A673 (cell line): ENCODE measurements around the gene MIEF1. TPM values are rescaled to one million over a fixed set of nuclear protein-coding genes. Genes with fewer than 3 reads are reported as not detected.

Experiments used
- BruUV-seq: library from RNA; stranded (reverse); fragments of 400-500 nt; replicated peaks from 2 replicates; lab custom pipeline; 2021; lab: Mats Ljungman, UMichigan
- CTCF ChIA-PET: fragments of 300-600 bp; sonication (Branson Sonifier 250); formaldehyde crosslinking; loops from one replicate; lab custom pipeline; 2022; ENCODE audit warnings: antibody characterized with exemption; lab: Charles Lee
- POLR2A ChIA-PET: fragments of 300-600 bp; sonication (Branson Sonifier 250); formaldehyde crosslinking; loops from one replicate; lab custom pipeline; 2022; ENCODE audit warnings: antibody characterized with exemption; ENCODE audit not compliant: low non-redundant PET; lab: Charles Lee
- DNase-seq: peaks from one replicate; pipeline ENCODE4 v3.0.0-alpha.2; 2015; ENCODE audit warnings: low spot score
- H3K27ac ChIP-seq: fragments of 200-600 bp; sonication (generic); 2 replicates; pipeline ENCODE4 v1.5.1; 2016; ENCODE audit warnings: mixed run types, low read depth, mild to moderate bottlenecking, mixed read lengths, antibody characterized with exemption, low read length; ENCODE audit not compliant: poor library complexity, severe bottlenecking
- H3K27me3 ChIP-seq: fragments of 200-600 bp; sonication (generic); replicated peaks from 2 replicates; pipeline ENCODE4 v1.6.1; 2017; ENCODE audit warnings: mixed run types, low read depth, mild to moderate bottlenecking, mixed read lengths, antibody characterized with exemption, low read length; ENCODE audit not compliant: insufficient read depth, poor library complexity
- H3K36me3 ChIP-seq: fragments of 200-600 bp; sonication (generic); 2 replicates; pipeline ENCODE4 v1.6.1; 2016; ENCODE audit warnings: mixed run types, mild to moderate bottlenecking, mixed read lengths, antibody characterized with exemption, low read length; ENCODE audit not compliant: insufficient read depth, poor library complexity, severe bottlenecking
- H3K4me1 ChIP-seq: fragments of 200-600 bp; sonication (generic); 2 replicates; pipeline ENCODE4 v1.6.1; 2017; ENCODE audit warnings: mixed run types, mild to moderate bottlenecking, mixed read lengths, antibody characterized with exemption, low read length; ENCODE audit not compliant: insufficient read depth, poor library complexity, severe bottlenecking
- H3K4me3 ChIP-seq: fragments of 200-600 bp; sonication (generic); 2 replicates; pipeline ENCODE4 v1.5.1; 2016; ENCODE audit warnings: low read depth, mixed run types, mild to moderate bottlenecking, mixed read lengths, low read length; ENCODE audit not compliant: poor library complexity, severe bottlenecking
- H3K9me3 ChIP-seq: fragments of 200-600 bp; sonication (generic); 2 replicates; pipeline ENCODE4 v1.6.1; 2016; ENCODE audit warnings: mixed run types, low read depth, mild to moderate bottlenecking, mixed read lengths, antibody characterized with exemption, low read length; ENCODE audit not compliant: poor library complexity, severe bottlenecking
- CTCF ChIP-seq: fragments of 300-800, 200-600 bp; sonication (generic); conservative IDR thresholded peaks from 2 replicates; pipeline ENCODE4 v1.5.1; 2017; ENCODE audit warnings: low read depth, mild to moderate bottlenecking, antibody characterized with exemption, low read length, moderate library complexity, mixed read lengths
- EZH2 ChIP-seq: fragments of 200-600 bp; sonication (generic); IDR thresholded peaks from 2 replicates; pipeline ENCODE4 v1.6.1; 2017; ENCODE audit warnings: borderline replicate concordance, low read depth, mild to moderate bottlenecking, mixed read lengths, antibody characterized with exemption, low read length; ENCODE audit not compliant: poor library complexity, severe bottlenecking
- intact Hi-C: fragments of 100-400 bp; cut with micrococcal nuclease; formaldehyde crosslinking; loops from one replicate; pipeline ENCODE4 v1.10.0; 2022; ENCODE audit not compliant: unreplicated experiment
- total RNA-seq: library from RNA; stranded (reverse); gene quantifications from 2 replicates; pipeline ENCODE4 v1.2.3, GENCODE V29; 2021

Gene MIEF1
- total RNA-seq, 1 experiment from 2014 or later, result 55.1 TPM

GRCh38 chr22:39457198-39457555 lies 44.9 kb upstream of the MIEF1 start:
- Histone ChIP-seq H3K27me3 (no peaks in the 10 kb centered on the region), H3K36me3 (no peaks in the 10 kb centered on the region), H3K4me1 (peaks cover 13% of the 10 kb centered on the region), H3K27ac (no peak overlapping the region), H3K9me3 (no peaks in the 10 kb centered on the region), H3K4me3 (peak overlapping the region; percentile 71)
- no TSS peak for BruUV-seq
- intact Hi-C loops, result no loop called here
- ChIA-PET POLR2A (no interaction called here), CTCF (interaction anchor here (0.5 kb wide), 1 partner anchor 55 kb away, joined by 7 read pairs; no protein-coding TSS in a partner anchor)
- TF ChIP-seq EZH2 (no peak), CTCF (no peak)
- DNase-seq, result no peak

GRCh38 chr22:39457556-39458443 lies 44.3 kb upstream of the MIEF1 start:
- TF ChIP-seq CTCF (no peak), EZH2 (no peak)
- H3K4me3 ChIP-seq, result peak overlapping the region; percentile 71
- no peaks in the 10 kb centered on the region for H3K36me3 ChIP-seq
- no peak for DNase-seq
- no peaks in the 10 kb centered on the region for H3K9me3 ChIP-seq
- no TSS peak for BruUV-seq
- H3K4me1 ChIP-seq, result peaks cover 7% of the 10 kb centered on the region
- H3K27me3 ChIP-seq, result no peaks in the 10 kb centered on the region
- intact Hi-C loops, result no loop called here
- POLR2A ChIA-PET, result no interaction called here
- H3K27ac ChIP-seq, result peak overlapping the region; percentile 65
- CTCF ChIA-PET, result interaction anchor here (0.5 to 0.9 kb wide), 2 partner anchors 55 to 71 kb away, joined by 3 to 7 read pairs; no protein-coding TSS in a partner anchor

GRCh38 chr22:39458444-39459083 lies 43.5 kb upstream of the MIEF1 start:
- ChIA-PET CTCF (interaction anchor here (0.9 kb wide), 1 partner anchor 70 kb away, joined by 3 read pairs; no protein-coding TSS in a partner anchor), POLR2A (no interaction called here)
- BruUV-seq, result no TSS peak
- no peaks in the 10 kb centered on the region for H3K27me3 ChIP-seq
- no peak for TF ChIP-seq CTCF
- TF ChIP-seq EZH2, result no peak
- H3K9me3 ChIP-seq, result no peaks in the 10 kb centered on the region
- no peak for DNase-seq
- H3K27ac ChIP-seq, result no peak overlapping the region
- peak overlapping the region; percentile 71 for H3K4me3 ChIP-seq
- H3K36me3 ChIP-seq, result no peaks in the 10 kb centered on the region
- H3K4me1 ChIP-seq, result peaks cover 6% of the 10 kb centered on the region
- intact Hi-C loops, result no loop called here
